A673 (cell line): Measurements from ENCODE around the gene HDAC4. TPM values are rescaled to one million over a fixed set of nuclear protein-coding genes. Genes with fewer than 3 reads are reported as not detected.

Source experiments
- BruUV-seq: library from RNA; stranded (reverse); fragments of 400-500 nt; replicated peaks from 2 replicates; lab custom pipeline; 2021; lab: Mats Ljungman, UMichigan
- CTCF ChIA-PET: fragments of 300-600 bp; sonication (Branson Sonifier 250); formaldehyde crosslinking; loops from one replicate; lab custom pipeline; 2022; ENCODE audit warnings: antibody characterized with exemption; lab: Charles Lee
- POLR2A ChIA-PET: fragments of 300-600 bp; sonication (Branson Sonifier 250); formaldehyde crosslinking; loops from one replicate; lab custom pipeline; 2022; ENCODE audit warnings: antibody characterized with exemption; ENCODE audit not compliant: low non-redundant PET; lab: Charles Lee
- DNase-seq: peaks from one replicate; pipeline ENCODE4 v3.0.0-alpha.2; 2015; ENCODE audit warnings: low spot score
- H3K27ac ChIP-seq: fragments of 200-600 bp; sonication (generic); 2 replicates; pipeline ENCODE4 v1.5.1; 2016; ENCODE audit warnings: mixed run types, low read depth, mild to moderate bottlenecking, mixed read lengths, antibody characterized with exemption, low read length; ENCODE audit not compliant: poor library complexity, severe bottlenecking
- H3K27me3 ChIP-seq: fragments of 200-600 bp; sonication (generic); replicated peaks from 2 replicates; pipeline ENCODE4 v1.6.1; 2017; ENCODE audit warnings: mixed run types, low read depth, mild to moderate bottlenecking, mixed read lengths, antibody characterized with exemption, low read length; ENCODE audit not compliant: insufficient read depth, poor library complexity
- H3K36me3 ChIP-seq: fragments of 200-600 bp; sonication (generic); 2 replicates; pipeline ENCODE4 v1.6.1; 2016; ENCODE audit warnings: mixed run types, mild to moderate bottlenecking, mixed read lengths, antibody characterized with exemption, low read length; ENCODE audit not compliant: insufficient read depth, poor library complexity, severe bottlenecking
- H3K4me1 ChIP-seq: fragments of 200-600 bp; sonication (generic); 2 replicates; pipeline ENCODE4 v1.6.1; 2017; ENCODE audit warnings: mixed run types, mild to moderate bottlenecking, mixed read lengths, antibody characterized with exemption, low read length; ENCODE audit not compliant: insufficient read depth, poor library complexity, severe bottlenecking
- H3K4me3 ChIP-seq: fragments of 200-600 bp; sonication (generic); 2 replicates; pipeline ENCODE4 v1.5.1; 2016; ENCODE audit warnings: low read depth, mixed run types, mild to moderate bottlenecking, mixed read lengths, low read length; ENCODE audit not compliant: poor library complexity, severe bottlenecking
- H3K9me3 ChIP-seq: fragments of 200-600 bp; sonication (generic); 2 replicates; pipeline ENCODE4 v1.6.1; 2016; ENCODE audit warnings: mixed run types, low read depth, mild to moderate bottlenecking, mixed read lengths, antibody characterized with exemption, low read length; ENCODE audit not compliant: poor library complexity, severe bottlenecking
- CTCF ChIP-seq: fragments of 300-800, 200-600 bp; sonication (generic); conservative IDR thresholded peaks from 2 replicates; pipeline ENCODE4 v1.5.1; 2017; ENCODE audit warnings: low read depth, mild to moderate bottlenecking, antibody characterized with exemption, low read length, moderate library complexity, mixed read lengths
- EZH2 ChIP-seq: fragments of 200-600 bp; sonication (generic); IDR thresholded peaks from 2 replicates; pipeline ENCODE4 v1.6.1; 2017; ENCODE audit warnings: borderline replicate concordance, low read depth, mild to moderate bottlenecking, mixed read lengths, antibody characterized with exemption, low read length; ENCODE audit not compliant: poor library complexity, severe bottlenecking
- intact Hi-C: fragments of 100-400 bp; cut with micrococcal nuclease; formaldehyde crosslinking; loops from one replicate; pipeline ENCODE4 v1.10.0; 2022; ENCODE audit not compliant: unreplicated experiment
- total RNA-seq: library from RNA; stranded (reverse); gene quantifications from 2 replicates; pipeline ENCODE4 v1.2.3, GENCODE V29; 2021

The HDAC4 gene
- total RNA-seq, 1 experiment from 2014 or later: 40.0 TPM

GRCh38 chr2:239262484-239263230 lies 138.2 kb downstream of the HDAC4 start:
- no peaks in the 10 kb centered on the region for H3K27me3 ChIP-seq
- no peak overlapping the region for H3K4me3 ChIP-seq
- no TSS peak for BruUV-seq
- CTCF ChIA-PET: no interaction called here
- no peak for DNase-seq
- POLR2A ChIA-PET: no interaction called here
- peak overlapping the region; percentile 45 for H3K27ac ChIP-seq
- intact Hi-C loops: no loop called here
- H3K4me1 ChIP-seq: peaks cover 53% of the 10 kb centered on the region
- H3K36me3 ChIP-seq: no peaks in the 10 kb centered on the region
- H3K9me3 ChIP-seq: no peaks in the 10 kb centered on the region
- no peak for TF ChIP-seq CTCF
- no peak for TF ChIP-seq EZH2

GRCh38 chr2:239261796-239262483 lies 138.9 kb downstream of the HDAC4 start:
- CTCF ChIA-PET: no interaction called here
- intact Hi-C loops: no loop called here
- H3K4me1 ChIP-seq: peaks cover 52% of the 10 kb centered on the region
- no peak overlapping the region for H3K4me3 ChIP-seq
- no peaks in the 10 kb centered on the region for H3K27me3 ChIP-seq
- H3K9me3 ChIP-seq: no peaks in the 10 kb centered on the region
- no peak overlapping the region for H3K27ac ChIP-seq
- POLR2A ChIA-PET: no interaction called here
- DNase-seq: no peak
- no TSS peak for BruUV-seq
- H3K36me3 ChIP-seq: no peaks in the 10 kb centered on the region
- TF ChIP-seq CTCF: no peak
- TF ChIP-seq EZH2: no peak

- H3K9me3 ChIP-seq: no peaks in the 10 kb centered on the region
- no TSS peak for BruUV-seq
- intact Hi-C loops: no loop called here
- TF ChIP-seq EZH2 (no peak), CTCF (no peak)
- H3K27me3 ChIP-seq: no peaks in the 10 kb centered on the region
- CTCF ChIA-PET: no interaction called here
- H3K36me3 ChIP-seq: no peaks in the 10 kb centered on the region
- POLR2A ChIA-PET: no interaction called here
- no peak for DNase-seq
- no peak overlapping the region for H3K27ac ChIP-seq
- H3K4me3 ChIP-seq: no peak overlapping the region
- peaks cover 52% of the 10 kb centered on the region for H3K4me1 ChIP-seq
Measured at GRCh38 chr2:239261356-239261755, 139.5 kb downstream of the HDAC4 start.
